ENCODE results near the gene GAS5. TPM values are rescaled to one million over a fixed set of nuclear protein-coding genes. Genes with fewer than 3 reads are reported as not detected.

Gene GAS5
- total and polyA plus RNA-seq, 2 of the 8 experiments (the other 6 are each of a cell fraction or from before 2014, with no cell fraction given) = 799 to 1,238 TPM

GRCh38 chr1:173821680-173822079 is 46.1 kb downstream of the GAS5 start (continued):
- no peak for TF ChIP-seq CHD7 (IDR thresholded peaks at IDR 0.05; ENCODE audit: insufficient replicate concordance, low read length)
- TF ChIP-seq KDM4A (IDR thresholded peaks at IDR 0.05; ENCODE audit: low read depth, low read length, severe bottlenecking) = no peak
- no peak for TF ChIP-seq SIRT6 (IDR thresholded peaks at IDR 0.05; ENCODE audit: low read length)
- no peak for TF ChIP-seq CBX5 (IDR thresholded peaks at IDR 0.05; ENCODE audit: low read depth, low read length)
- TF ChIP-seq FOSL1 (IDR thresholded peaks at IDR 0.05; ENCODE audit: insufficient read depth, low read depth, low read length) = no peak
- TF ChIP-seq RAD21 (IDR thresholded peaks at IDR 0.05 in 1 of 2, conservative IDR thresholded peaks at IDR 0.05 in 1 of 2; ENCODE audit: low read depth in 2 of 2, low read length in 2 of 2) = no peak
- no peak for TF ChIP-seq CEBPB (IDR thresholded peaks at IDR 0.05; ENCODE audit: low read depth, low read length)
- no peak for TF ChIP-seq NRF1 (IDR thresholded peaks at IDR 0.05; ENCODE audit: low read depth, low read length)
- TF ChIP-seq CTBP2 (IDR thresholded peaks at IDR 0.05; ENCODE audit: borderline replicate concordance, insufficient read depth, insufficient read length, low read length) = no peak
- no peak for TF ChIP-seq EZH2 (IDR thresholded peaks at IDR 0.05; ENCODE audit: low read depth, low read length, severe bottlenecking)
- no peak for TF ChIP-seq SAP30 (IDR thresholded peaks at IDR 0.05; ENCODE audit: insufficient read depth, insufficient replicate concordance, low read length)
